Uterus (tissue), 4 donors: ENCODE results near the gene STMN1. TPM values are rescaled to one million over a fixed set of nuclear protein-coding genes. Genes with fewer than 3 reads are reported as not detected.

Source experiments
- DNase-seq, 2 donors: peaks; one replicate each; pipeline ENCODE4 v3.0.0-alpha.2; 2019 to 2020
- H3K27ac ChIP-seq, 2 donors: fragments of 200-600 bp; sonication (generic); 1 replicate in 1 of 2; 2 replicates in 1 of 2; pipeline ENCODE4 v1.5.1; 2016 to 2018
- H3K27me3 ChIP-seq, 2 donors: fragments of 200-600 bp; sonication (generic); one replicate each; pipeline ENCODE4 v1.5.1; 2018 to 2019; ENCODE audit warnings: control low read depth in 1 of 2
- H3K36me3 ChIP-seq, 2 donors: fragments of 200-600 bp; sonication (generic); one replicate each; pipeline ENCODE4 v1.5.1; 2019; ENCODE audit warnings: control low read depth in 1 of 2
- H3K4me1 ChIP-seq, 2 donors: fragments of 200-600 bp; sonication (generic); one replicate each; pipeline ENCODE4 v1.5.1; 2018 to 2019; ENCODE audit warnings: control low read depth in 1 of 2
- H3K4me3 ChIP-seq, 2 donors: fragments of 200-600 bp; sonication (generic); 1 replicate in 1 of 2; 2 replicates in 1 of 2; pipeline ENCODE4 v1.5.1; 2018 to 2019; ENCODE audit warnings: mild to moderate bottlenecking in 1 of 2
- H3K9me3 ChIP-seq, 2 donors: fragments of 200-600 bp; sonication (generic); one replicate each; pipeline ENCODE4 v1.5.1; 2019; ENCODE audit warnings: control low read depth in 1 of 2
- POLR2A ChIP-seq, 2 donors: fragments of 450-650 bp; IDR thresholded peaks; one replicate each; pipeline ENCODE4 v1.6.1; 2016; ENCODE audit warnings: antibody characterized with exemption in 2 of 2, mild to moderate bottlenecking in 1 of 2, moderate library complexity in 1 of 2
- intact Hi-C: fragments of 100-400 bp; cut with DNase I; formaldehyde crosslinking; loops from one replicate; pipeline ENCODE4 v1.15.1; 2023; ENCODE audit warnings: low total_unique reads
- total RNA-seq, 4 donors: library from RNA; depleted of rRNA in 3 of 4; stranded (reverse); fragments of >200 nt in 3 of 4; gene quantifications; one replicate each; pipeline versions ENCODE4 v1.1.0 to v1.2.4, GENCODE V29; 2014 to 2023
- TF ChIP-seq, protein P1 (sequence below), 4 experiments: fragments of 200-600 bp in 2 of 4; fragments of 450-650 bp in 2 of 4; sonication (generic) in 2 of 4; IDR thresholded peaks; one replicate each; pipeline ENCODE4 v1.5.1; 2016 to 2019; ENCODE audit warnings: antibody characterized with exemption in 4 of 4, mild to moderate bottlenecking in 2 of 4, moderate library complexity in 1 of 4
- donor health status: DM: yes; HTN: yes; CAD: no.

STMN1 gene
- total RNA-seq, 4 donors from 2014 or later, result 34.6 to 100 (median 78.2) TPM

DNA sequence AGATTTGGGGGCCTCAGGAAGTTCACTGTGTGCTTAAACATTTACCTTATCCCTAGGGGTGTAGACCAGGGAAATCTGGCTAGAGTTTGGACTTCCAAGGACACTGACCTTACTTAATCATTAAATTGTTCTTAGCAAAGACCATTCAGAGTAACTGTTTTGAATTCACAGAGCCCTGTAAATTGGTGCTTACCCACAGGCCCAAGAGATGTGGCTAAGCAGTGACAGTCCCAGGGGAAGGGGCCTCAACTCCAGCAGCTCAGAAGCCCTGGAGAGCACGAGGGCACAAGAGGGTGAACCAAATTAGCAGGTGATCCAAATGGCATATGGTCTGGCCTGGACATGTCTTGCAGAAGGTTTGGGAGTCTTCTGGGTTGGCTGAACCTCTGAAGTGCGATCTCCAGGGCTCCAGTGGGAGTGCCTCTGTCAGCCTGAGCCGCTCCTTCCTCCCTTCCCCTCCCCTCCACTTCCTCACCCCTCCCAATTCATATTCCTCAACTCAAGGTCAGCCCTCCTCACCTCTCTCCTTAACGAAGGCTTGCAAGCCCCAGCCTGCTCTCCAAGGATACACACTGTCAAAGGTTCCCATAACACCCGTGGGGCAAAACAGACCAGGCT, 35.0 kb downstream of the STMN1 start:
- intact Hi-C loops, result no loop called here
- TF ChIP-seq, protein P1, sequence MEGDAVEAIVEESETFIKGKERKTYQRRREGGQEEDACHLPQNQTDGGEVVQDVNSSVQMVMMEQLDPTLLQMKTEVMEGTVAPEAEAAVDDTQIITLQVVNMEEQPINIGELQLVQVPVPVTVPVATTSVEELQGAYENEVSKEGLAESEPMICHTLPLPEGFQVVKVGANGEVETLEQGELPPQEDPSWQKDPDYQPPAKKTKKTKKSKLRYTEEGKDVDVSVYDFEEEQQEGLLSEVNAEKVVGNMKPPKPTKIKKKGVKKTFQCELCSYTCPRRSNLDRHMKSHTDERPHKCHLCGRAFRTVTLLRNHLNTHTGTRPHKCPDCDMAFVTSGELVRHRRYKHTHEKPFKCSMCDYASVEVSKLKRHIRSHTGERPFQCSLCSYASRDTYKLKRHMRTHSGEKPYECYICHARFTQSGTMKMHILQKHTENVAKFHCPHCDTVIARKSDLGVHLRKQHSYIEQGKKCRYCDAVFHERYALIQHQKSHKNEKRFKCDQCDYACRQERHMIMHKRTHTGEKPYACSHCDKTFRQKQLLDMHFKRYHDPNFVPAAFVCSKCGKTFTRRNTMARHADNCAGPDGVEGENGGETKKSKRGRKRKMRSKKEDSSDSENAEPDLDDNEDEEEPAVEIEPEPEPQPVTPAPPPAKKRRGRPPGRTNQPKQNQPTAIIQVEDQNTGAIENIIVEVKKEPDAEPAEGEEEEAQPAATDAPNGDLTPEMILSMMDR (IDR thresholded peaks at IDR 0.05), result no peak
- TF ChIP-seq POLR2A (IDR thresholded peaks at IDR 0.05), result no peak
- Histone ChIP-seq H3K9me3 (no peaks in the 10 kb centered on the region), H3K4me1 (peaks cover 0 to 10% of the 10 kb centered on the region in 2 donors), H3K4me3 (no peak overlapping the region), H3K36me3 (no peaks in the 10 kb centered on the region), H3K27ac (peak overlapping the region in 1 of 2 donors; percentile 24), H3K27me3 (no peaks in the 10 kb centered on the region)
- no peak for DNase-seq

DNA sequence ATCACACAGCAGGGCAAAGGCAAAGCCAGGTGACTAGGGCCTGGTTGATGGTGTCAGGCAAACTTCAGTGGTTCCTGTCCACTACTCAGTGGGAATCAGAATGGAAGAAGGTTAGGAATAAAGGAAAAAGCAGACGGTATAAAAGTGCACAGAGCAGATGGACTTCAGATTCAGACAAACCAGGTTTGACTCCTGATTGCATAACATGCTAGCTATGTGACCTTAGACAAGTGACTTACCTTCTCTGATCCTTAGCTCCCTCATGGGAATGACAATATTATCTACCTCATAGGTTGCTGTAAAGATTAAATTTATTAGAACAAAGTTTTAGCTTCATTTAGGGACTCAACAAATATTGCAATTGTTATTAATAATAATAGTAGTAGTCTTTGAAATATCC, 35.6 kb downstream of the STMN1 start:
- no peak for DNase-seq
- Histone ChIP-seq H3K4me1 (peaks cover 0 to 10% of the 10 kb centered on the region in 2 donors), H3K27ac (no peak overlapping the region), H3K4me3 (no peak overlapping the region), H3K9me3 (no peaks in the 10 kb centered on the region), H3K36me3 (no peaks in the 10 kb centered on the region), H3K27me3 (no peaks in the 10 kb centered on the region)
- intact Hi-C loops, result no loop called here
- no peak for TF ChIP-seq POLR2A (IDR thresholded peaks at IDR 0.05)
- TF ChIP-seq, protein P1 (IDR thresholded peaks at IDR 0.05), result no peak

DNA sequence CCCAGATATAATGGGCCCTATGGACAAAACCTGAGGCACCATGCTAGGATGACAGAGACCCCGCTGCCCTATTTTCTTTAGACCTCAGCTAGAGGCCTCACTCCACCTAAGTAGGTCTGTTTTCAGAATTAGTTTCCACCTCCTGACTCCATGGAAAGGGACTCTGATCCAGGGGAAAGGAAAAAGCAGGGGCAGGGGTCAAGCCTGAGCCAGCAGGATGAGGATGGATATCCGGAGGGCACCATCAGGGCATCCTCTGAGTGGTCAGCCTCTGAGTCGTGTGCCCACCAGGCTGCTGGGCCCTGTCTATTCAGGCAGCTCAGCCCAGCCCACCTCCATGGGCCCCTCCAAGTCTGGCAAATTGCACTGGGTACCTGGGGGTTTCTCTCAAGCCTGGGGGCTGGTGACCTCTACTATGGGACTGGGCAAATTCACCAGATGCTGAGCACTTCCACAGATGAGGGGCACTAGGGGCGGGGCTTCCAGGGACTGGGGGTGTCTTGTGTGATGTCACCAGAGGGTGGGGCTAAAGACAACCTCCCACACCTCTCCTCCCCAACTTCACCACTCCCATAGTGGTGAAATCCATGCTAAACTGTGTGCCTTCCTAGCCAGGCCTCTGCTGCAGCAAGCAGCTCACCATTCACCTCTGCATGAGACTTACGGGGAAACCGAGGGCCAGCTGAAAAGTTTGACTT, 36.2 kb downstream of the STMN1 start:
- no peaks in the 10 kb centered on the region for H3K9me3 ChIP-seq
- H3K4me1 ChIP-seq, result peaks cover 0 to 10% of the 10 kb centered on the region in 2 donors
- no peak for DNase-seq
- no peaks in the 10 kb centered on the region for H3K36me3 ChIP-seq
- no peaks in the 10 kb centered on the region for H3K27me3 ChIP-seq
- intact Hi-C loops, result no loop called here
- no peak overlapping the region for H3K4me3 ChIP-seq
- H3K27ac ChIP-seq, result no peak overlapping the region
- TF ChIP-seq POLR2A (IDR thresholded peaks at IDR 0.05), result no peak
- TF ChIP-seq, protein P1 (IDR thresholded peaks at IDR 0.05), result no peak

DNA sequence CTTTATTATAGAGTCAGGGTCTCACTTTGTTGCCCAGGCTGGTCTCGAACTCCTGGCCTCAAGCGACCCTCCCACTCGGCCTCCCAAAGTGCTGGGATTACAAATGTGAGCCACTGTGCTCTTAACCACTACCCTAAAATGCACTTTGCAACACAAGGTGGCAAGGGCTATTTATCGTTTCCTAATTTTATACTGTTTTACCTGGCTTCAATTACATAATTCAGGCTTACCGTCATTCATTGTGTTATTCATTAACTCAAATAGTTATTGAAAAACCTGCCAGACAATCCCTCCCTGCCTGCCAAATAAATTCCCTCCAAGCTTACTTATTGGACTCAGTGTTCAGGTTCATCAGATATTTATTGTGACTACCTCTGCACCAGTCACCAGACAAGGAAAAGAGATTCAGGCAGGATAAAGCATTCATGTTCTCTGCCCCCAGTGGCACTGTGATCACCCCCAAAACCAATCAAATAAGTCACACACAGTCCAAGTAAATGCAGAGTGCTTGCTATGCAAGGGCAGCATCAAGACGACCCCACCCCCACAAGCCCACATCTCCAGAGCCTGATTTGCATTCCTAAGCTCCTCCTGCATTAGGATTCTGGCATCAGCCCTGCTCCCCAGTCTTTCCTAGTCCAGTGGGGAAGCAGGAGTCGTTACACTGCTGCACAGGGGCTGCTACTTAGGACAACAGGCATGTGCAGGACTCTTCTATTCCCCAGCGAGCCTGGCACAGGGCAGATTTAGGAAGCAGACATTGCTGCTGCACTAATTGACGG, 38.8 kb downstream of the STMN1 start:
- Histone ChIP-seq H3K27me3 (no peaks in the 10 kb centered on the region), H3K4me3 (no peak overlapping the region), H3K36me3 (no peaks in the 10 kb centered on the region), H3K9me3 (no peaks in the 10 kb centered on the region), H3K27ac (no peak overlapping the region), H3K4me1 (peaks cover 0 to 4% of the 10 kb centered on the region in 2 donors)
- no peak for DNase-seq
- intact Hi-C loops, result no loop called here
- no peak for TF ChIP-seq POLR2A (IDR thresholded peaks at IDR 0.05)
- TF ChIP-seq, protein P1 (IDR thresholded peaks at IDR 0.05), result no peak

DNA sequence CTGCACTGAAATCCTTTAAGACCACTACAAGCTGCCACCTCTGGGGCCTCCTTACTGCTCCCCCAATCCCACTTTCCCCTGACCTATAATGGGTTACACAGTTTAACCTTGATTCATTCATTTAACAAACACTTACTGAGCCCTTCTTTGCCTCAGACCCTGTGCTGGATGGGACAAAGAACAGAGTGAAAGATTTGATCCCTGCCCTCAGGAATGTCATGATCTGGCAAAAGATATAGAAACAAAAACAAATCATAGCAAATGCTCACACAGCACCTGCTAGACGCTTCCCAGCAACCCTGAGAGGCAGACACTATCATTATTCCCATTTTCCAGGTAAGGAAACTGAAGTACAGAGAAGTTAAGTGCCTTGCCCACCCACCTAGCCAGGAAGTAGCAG, 39.9 kb downstream of the STMN1 start:
- Histone ChIP-seq H3K4me1 (no peaks in the 10 kb centered on the region), H3K4me3 (no peak overlapping the region), H3K9me3 (no peaks in the 10 kb centered on the region), H3K36me3 (no peaks in the 10 kb centered on the region), H3K27ac (no peak overlapping the region), H3K27me3 (no peaks in the 10 kb centered on the region)
- no peak for DNase-seq
- intact Hi-C loops, result no loop called here
- no peak for TF ChIP-seq POLR2A (IDR thresholded peaks at IDR 0.05)
- TF ChIP-seq, protein P1 (IDR thresholded peaks at IDR 0.05), result no peak
